Lung (tissue), 12 donors: ENCODE data around the gene IL1F10. TPM values are rescaled to one million over a fixed set of nuclear protein-coding genes. Genes with fewer than 3 reads are reported as not detected.

Experiments used
- ATAC-seq: fragments of 200-7000 bp; cut with Tn5 transposase; one replicate; pipeline ENCODE4 v1.9.1; 2020; ENCODE audit warnings: moderate number of reproducible peaks; ENCODE audit not compliant: insufficient read depth, low FRiP score
- DNase-seq, 3 donors: peaks; one replicate each; pipeline ENCODE4 v3.0.0-alpha.2; 2013 to 2017
- H3K27ac ChIP-seq, 2 donors: one replicate each; pipeline ENCODE4 v1.5.1; 2013; ENCODE audit warnings: mild to moderate bottlenecking in 2 of 2, moderate library complexity in 2 of 2, control low read depth in 1 of 2, inconsistent platforms in 1 of 2, low read depth in 1 of 2, low read length in 1 of 2
- H3K27me3 ChIP-seq, 3 donors: one replicate each; pipeline ENCODE4 v1.5.1; 2013; ENCODE audit warnings: low read length in 2 of 3; ENCODE audit not compliant: control insufficient read depth in 3 of 3, insufficient read depth in 3 of 3
- H3K36me3 ChIP-seq, 4 donors: one replicate each; pipeline ENCODE4 v1.5.1; 2013; ENCODE audit warnings: low read length in 4 of 4, mild to moderate bottlenecking in 1 of 4, moderate library complexity in 1 of 4; ENCODE audit not compliant: control insufficient read depth in 4 of 4, insufficient read depth in 4 of 4
- H3K4me1 ChIP-seq, 5 donors: one replicate each; pipeline ENCODE4 v1.5.1; 2013; ENCODE audit warnings: low read length in 5 of 5, mild to moderate bottlenecking in 2 of 5, moderate library complexity in 1 of 5; ENCODE audit not compliant: control insufficient read depth in 5 of 5, insufficient read depth in 5 of 5
- H3K4me3 ChIP-seq: one replicate; pipeline ENCODE4 v1.5.1; 2013; ENCODE audit warnings: mild to moderate bottlenecking, control low read depth, moderate library complexity
- H3K9ac ChIP-seq, 2 donors: one replicate each; pipeline ENCODE4 v1.5.1; 2013; ENCODE audit warnings: low read length in 2 of 2, control low read depth in 1 of 2; ENCODE audit not compliant: insufficient read depth in 1 of 2
- H3K9me3 ChIP-seq, 4 donors: one replicate each; pipeline ENCODE4 v1.5.1; 2013; ENCODE audit warnings: low read length in 3 of 4, mild to moderate bottlenecking in 1 of 4, moderate library complexity in 1 of 4; ENCODE audit not compliant: control insufficient read depth in 4 of 4, insufficient read depth in 3 of 4
- CTCF ChIP-seq: IDR thresholded peaks from 2 replicates; pipeline ENCODE4 v1.5.1; 2012; ENCODE audit warnings: mild to moderate bottlenecking; ENCODE audit errors: control extremely low read depth, extremely low read depth
- WGBS, 2 donors: extraction: QIAGEN DNeasy Blood & Tissue Kit; methylation state at CpG; one replicate each; pipeline ENCODE4 v1.1.7; 2013; 5-methylcytosine and 5-hydroxymethylcytosine counted together
- polyA plus RNA-seq, 2 donors: library from polyadenylated mRNA; stranded (reverse); fragments of 200-250 nt; gene quantifications; one replicate each; pipeline ENCODE4 v1.2.1, GENCODE V29; 2013
- total RNA-seq, 2 donors: library from RNA; depleted of rRNA in 1 of 2; stranded (reverse); fragments of >200 nt in 1 of 2; gene quantifications; one replicate each; pipeline ENCODE4 v1.2.1, GENCODE V29; 2014 to 2021
- donor health status: control.
- donor health status: control.
- donor health status: Bipolar disorder and iron deficiency.
- donor health status: healthy.
- donor health status: DM: yes; HTN: yes; CAD: no.

The IL1F10 gene
- total and polyA plus RNA-seq, 4 donors = not detected

DNA sequence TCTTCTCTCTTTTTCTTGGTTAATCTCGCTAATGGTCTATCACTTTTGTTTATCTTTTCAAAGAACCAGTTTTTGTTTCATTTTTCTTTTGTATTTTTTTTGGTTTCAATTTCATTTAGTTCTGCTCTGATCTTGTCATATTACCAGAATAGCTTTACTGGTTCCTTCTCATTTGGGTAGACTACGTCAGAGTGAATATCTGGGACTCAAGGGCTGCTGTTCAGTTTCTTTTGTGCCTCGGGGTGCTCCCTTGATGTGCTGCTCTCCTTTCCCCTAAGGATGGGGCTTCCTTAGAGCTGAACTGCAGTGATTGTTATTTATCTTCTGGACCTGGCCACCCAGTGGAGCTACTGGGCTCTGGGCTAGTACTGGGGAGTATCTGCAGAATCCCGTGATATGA is 30.3 kb downstream of the IL1F10 start:
- H3K27ac ChIP-seq = no peak overlapping the region
- H3K36me3 ChIP-seq = no peaks in the 10 kb centered on the region
- H3K9me3 ChIP-seq = peaks cover 0 to 5% (median 0%) of the 10 kb centered on the region in 4 donors
- TF ChIP-seq CTCF = no peak
- DNase-seq (no peak), ATAC-seq (no peak)
- no peaks in the 10 kb centered on the region for H3K27me3 ChIP-seq
- H3K4me1 ChIP-seq = peaks cover 0 to 2% (median 0%) of the 10 kb centered on the region in 5 donors
- H3K4me3 ChIP-seq = no peak overlapping the region
- WGBS, 2 donors = 76 to 86% methylated on average over 4 of the region's 4 CpGs
- no peak overlapping the region for H3K9ac ChIP-seq

DNA sequence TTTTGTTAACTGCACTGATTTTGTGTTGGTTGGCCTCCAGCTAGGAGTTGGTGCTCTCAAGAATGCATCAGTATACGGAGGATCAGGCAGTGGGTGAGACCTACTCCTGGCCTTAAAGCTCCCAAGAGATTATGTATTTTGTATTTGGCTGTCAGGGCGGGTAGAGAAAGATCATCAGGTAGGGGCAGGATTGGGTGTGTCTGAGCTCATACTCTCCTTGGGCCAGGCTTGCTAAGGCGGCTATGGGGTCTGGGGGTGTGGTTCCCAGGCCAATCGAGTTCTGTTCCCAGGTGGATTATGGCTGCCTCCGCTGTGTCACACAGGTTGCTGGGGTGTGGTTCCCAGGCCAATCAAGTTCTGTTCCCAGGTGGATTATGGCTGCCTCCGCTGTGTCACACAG is 30.8 kb downstream of the IL1F10 start:
- ATAC-seq (no peak), DNase-seq (no peak)
- Histone ChIP-seq H3K4me3 (no peak overlapping the region), H3K9me3 (peaks cover 0 to 5% (median 0%) of the 10 kb centered on the region in 4 donors), H3K36me3 (no peaks in the 10 kb centered on the region), H3K4me1 (peaks cover 0 to 2% (median 0%) of the 10 kb centered on the region in 5 donors), H3K27me3 (no peaks in the 10 kb centered on the region), H3K9ac (no peak overlapping the region), H3K27ac (no peak overlapping the region)
- no peak for TF ChIP-seq CTCF
- WGBS, 2 donors = 97 to 99% methylated on average over 6 of the region's 6 CpGs

GRCh38 chr2:113102133-113102532 is 34.4 kb downstream of the IL1F10 start:
- H3K4me3 ChIP-seq = no peak overlapping the region
- ATAC-seq = no peak
- peaks cover 0 to 2% (median 0%) of the 10 kb centered on the region in 5 donors for H3K4me1 ChIP-seq
- DNase-seq = no peak
- WGBS, 2 donors = 68 to 97% methylated on average over 2 of the region's 2 CpGs
- no peaks in the 10 kb centered on the region for H3K36me3 ChIP-seq
- peaks cover 0 to 2% (median 0%) of the 10 kb centered on the region in 3 donors for H3K27me3 ChIP-seq
- H3K9me3 ChIP-seq = peaks cover 0 to 5% (median 0%) of the 10 kb centered on the region in 4 donors
- no peak overlapping the region for H3K9ac ChIP-seq
- no peak overlapping the region for H3K27ac ChIP-seq
- TF ChIP-seq CTCF = no peak

GRCh38 chr2:113103277-113103676 is 35.5 kb downstream of the IL1F10 start:
- WGBS, 2 donors = 92 to 96% methylated on average over 4 of the region's 4 CpGs
- peaks cover 0 to 5% (median 0%) of the 10 kb centered on the region in 4 donors for H3K9me3 ChIP-seq
- H3K27ac ChIP-seq = no peak overlapping the region
- H3K4me3 ChIP-seq = no peak overlapping the region
- no peak overlapping the region for H3K9ac ChIP-seq
- ATAC-seq (no peak), DNase-seq (no peak)
- TF ChIP-seq CTCF = no peak
- H3K36me3 ChIP-seq = no peaks in the 10 kb centered on the region
- H3K27me3 ChIP-seq = peaks cover 0 to 2% (median 0%) of the 10 kb centered on the region in 3 donors
- H3K4me1 ChIP-seq = no peaks in the 10 kb centered on the region
